GM19351 (cell line): ENCODE measurements around the gene ADCY4.
A peak's percentile ranks its signal among the peaks of the same experiment; 100 is the strongest.

Experiments used
- ATAC-seq: cut with Tn5 transposase; IDR thresholded peaks from one replicate; pipeline ENCODE4 v1.9.1; 2021; ENCODE audit warnings: mild to moderate bottlenecking, moderate library complexity; ENCODE audit not compliant: unreplicated experiment

Gene ADCY4

DNA sequence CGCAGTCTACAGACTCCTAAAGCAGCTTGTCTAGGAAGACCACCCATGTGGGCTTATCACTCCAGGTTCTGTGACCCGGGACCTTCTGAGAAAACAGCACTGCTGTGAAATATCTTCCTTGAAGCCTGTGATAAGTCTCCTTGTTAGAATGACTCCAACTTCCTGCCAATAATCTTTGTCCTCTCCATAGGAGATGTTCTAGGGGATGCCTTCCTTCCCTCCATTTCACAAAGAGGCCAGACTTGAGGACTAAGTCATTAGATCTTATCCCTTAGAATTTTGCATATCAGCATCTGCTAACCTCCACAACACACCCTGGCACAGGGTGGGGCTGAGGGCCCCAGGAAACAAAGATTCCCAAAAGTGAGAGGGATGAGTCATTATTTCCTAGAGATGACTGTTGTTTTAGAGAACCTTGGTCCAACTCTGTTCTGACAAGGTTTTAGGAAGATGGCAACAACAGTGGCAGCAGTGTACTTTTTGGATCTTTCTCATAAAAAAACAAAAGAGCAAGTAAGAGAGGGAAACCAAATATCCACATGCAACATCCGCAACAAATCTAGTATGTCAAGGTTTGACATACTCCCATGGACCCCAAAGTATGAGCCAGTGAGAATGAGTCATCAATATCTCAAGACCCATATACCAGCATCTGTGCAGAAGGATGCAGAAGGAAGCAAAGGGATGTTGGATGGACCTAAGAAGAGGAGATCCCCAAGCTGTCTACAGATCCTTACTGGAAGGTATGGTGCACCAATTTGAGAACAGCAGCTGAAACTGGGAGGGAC is 17.5 kb downstream of the ADCY4 start:
- ATAC-seq: no peak

DNA sequence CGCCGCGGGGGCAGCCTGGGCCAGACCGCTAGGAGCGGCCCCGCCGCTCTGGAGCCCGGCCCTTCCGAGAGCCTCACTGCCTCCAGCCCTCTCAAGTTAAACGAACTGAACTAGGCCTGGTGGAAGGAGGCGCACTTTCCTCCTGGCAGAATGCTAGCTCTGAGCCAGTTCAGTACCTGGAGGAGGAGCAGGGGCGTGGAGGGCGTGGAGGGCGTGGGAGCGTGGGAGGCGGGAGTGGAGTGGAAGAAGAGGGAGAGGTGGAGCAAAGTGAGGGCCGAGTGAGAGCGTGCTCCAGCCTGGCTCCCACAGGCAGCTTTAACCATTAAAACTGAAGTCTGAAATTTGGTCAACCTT is 18.3 kb downstream of the ADCY4 start:
- ATAC-seq: no peak

DNA sequence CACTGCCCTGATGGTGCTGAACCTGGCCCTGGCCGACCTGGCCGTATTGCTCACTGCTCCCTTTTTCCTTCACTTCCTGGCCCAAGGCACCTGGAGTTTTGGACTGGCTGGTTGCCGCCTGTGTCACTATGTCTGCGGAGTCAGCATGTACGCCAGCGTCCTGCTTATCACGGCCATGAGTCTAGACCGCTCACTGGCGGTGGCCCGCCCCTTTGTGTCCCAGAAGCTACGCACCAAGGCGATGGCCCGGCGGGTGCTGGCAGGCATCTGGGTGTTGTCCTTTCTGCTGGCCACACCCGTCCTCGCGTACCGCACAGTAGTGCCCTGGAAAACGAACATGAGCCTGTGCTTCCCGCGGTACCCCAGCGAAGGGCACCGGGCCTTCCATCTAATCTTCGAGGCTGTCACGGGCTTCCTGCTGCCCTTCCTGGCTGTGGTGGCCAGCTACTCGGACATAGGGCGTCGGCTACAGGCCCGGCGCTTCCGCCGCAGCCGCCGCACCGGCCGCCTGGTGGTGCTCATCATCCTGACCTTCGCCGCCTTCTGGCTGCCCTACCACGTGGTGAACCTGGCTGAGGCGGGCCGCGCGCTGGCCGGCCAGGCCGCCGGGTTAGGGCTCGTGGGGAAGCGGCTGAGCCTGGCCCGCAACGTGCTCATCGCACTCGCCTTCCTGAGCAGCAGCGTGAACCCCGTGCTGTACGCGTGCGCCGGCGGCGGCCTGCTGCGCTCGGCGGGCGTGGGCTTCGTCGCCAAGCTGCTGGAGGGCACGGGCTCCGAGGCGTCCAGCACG is 18.9 kb downstream of the ADCY4 start:
- no peak for ATAC-seq

DNA sequence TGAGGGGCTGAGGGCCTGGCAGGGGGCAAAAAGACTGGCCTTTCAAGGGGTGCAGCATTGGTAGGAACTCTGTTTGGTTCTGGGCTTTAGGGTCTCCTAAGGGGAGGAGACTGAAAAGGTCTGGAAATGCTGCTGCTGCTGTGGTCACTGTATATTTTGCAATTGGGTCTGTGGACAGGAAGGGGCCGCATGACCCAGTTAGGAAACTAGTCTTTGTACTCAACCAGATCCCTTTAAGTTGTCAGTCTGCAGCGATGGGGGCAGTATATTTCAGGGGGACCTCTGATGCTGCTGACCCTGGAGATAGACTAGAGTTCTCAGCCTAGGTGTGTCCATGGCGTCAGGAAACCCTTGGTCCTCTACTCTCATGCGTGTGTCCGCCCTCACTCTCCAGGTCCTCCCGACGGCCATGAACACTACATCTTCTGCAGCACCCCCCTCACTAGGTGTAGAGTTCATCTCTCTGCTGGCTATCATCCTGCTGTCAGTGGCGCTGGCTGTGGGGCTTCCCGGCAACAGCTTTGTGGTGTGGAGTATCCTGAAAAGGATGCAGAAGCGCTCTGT is 19.5 kb downstream of the ADCY4 start:
- no peak for ATAC-seq

DNA sequence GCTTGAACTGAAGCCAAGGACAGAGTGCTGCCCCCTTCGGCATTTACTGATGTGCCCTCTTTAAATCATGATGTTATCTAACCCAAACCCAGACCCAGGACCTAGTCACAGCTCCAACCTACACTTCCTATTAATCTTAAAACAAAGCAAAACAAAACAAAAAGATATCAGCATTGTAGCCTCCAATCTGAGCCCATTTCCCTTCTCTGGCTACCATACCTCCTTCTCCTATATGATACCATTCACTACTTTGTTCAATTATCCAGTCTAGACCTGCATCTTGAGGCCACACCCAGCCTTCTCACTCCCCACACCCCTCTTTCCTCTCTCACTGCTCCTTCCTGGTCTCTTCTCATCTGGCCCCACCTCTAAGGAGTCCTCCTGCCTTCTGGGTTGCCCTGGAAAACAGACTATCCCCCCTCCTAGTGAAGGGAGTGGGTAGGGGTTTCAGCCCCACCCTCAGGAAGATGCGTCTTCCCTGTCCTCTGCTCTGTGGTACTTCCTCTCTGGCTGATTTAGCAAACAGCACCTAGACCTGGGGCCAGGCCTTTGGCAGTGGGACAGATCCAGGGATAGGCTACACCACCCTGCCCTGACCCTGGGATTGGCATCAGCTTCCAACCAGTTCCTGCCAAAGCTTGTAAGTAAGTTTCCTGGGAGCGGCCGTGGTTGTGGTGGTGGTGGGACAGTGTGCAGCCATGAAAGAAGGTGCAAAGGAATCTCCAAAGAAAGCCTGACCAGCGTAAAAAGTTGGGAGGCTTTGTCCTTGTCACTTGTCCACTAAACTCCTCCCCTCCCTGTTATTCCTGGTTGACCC is 20.3 kb downstream of the ADCY4 start:
- no peak for ATAC-seq

DNA sequence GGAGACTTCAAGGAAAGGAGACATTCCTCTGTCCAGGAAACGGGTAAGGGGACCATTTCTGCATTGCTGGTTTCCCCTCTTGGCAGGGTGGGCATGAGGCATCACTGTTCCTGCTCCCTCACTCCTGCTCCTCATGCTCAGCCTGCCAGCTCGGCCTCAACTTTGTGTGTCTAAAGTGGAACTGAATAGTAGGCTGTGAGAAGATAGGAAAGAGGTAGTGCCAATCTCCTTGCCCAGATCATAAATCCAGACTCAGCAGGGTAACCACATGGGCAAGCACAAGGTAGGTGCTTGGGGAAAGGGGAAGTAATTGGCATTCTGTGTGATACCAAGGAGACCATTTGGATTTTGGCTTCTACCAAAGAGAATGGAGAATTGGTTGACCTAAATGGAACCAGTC is 21.0 kb downstream of the ADCY4 start:
- no peak for ATAC-seq

DNA sequence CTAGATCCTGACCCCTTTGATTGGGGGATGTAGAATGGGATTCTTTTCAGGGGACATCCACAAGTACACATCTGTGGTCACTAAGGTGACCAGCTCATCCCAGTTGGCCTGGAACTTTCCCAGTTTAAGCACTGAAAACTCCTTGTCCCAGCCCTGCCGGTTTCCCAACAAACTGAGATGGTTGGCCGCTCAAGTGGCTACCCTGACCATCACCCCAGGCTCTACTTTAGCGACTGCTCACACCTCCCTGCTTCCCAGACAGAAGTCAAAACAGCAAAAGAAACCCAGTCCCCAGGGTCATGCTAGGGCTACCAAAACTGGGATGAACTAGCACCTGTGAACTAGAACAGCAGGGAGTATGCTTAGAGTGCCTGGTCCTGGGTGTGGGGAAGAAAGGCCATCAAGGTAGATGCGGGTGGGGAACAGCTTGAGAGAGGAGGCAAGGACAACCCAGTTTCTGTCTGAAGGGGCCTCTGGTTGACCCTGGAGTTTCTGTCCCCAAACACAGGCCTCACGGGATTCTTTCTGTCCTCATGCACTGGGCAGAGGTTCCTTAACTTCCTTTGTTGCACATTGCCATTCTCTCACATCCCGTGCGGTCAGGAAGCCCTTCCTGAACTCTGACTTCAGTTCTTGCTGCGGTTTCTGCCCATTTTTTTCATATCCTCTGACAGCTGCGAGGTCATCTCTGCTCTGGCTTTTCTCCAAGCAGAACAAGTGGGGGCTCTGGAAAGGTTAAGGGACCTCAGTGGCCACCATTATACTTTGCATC is 21.9 kb downstream of the ADCY4 start:
- no peak for ATAC-seq

DNA sequence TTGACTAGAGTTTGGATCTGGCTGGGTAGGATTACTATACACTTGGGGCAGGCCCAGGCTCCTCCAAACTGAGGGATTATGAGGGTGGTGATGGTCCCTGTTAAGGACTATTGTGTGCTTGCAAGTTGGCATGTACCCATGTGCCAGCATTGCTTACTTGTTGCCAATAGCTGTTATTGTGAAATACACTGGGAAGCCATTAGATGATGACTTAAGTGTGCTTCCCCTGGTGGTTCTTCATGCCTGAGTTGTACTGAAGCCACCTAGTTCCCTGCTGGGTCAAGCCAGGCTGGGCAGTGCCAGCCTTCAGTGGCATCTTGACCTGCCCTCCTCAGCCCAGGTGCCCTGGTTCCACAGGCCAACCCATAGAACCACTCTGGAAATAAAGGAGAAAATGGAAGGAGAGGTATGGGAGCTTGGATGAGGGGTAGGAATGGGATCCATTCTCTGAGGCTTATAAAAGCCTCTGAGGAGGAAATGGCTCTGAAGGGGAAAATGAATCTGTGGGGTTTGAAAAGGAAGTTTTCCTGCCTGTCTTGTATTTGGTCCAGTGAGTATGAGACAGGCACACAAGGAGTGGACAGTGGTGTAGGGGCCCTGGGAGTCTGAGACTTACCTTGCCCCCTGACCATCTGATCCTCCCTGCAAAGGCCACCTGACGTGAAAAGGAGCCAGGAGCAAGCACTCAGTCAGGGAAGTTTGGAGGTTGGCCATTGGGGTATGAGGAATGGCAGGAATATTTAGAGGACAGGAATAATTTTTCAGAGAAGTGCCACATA is 22.8 kb downstream of the ADCY4 start:
- no peak for ATAC-seq

DNA sequence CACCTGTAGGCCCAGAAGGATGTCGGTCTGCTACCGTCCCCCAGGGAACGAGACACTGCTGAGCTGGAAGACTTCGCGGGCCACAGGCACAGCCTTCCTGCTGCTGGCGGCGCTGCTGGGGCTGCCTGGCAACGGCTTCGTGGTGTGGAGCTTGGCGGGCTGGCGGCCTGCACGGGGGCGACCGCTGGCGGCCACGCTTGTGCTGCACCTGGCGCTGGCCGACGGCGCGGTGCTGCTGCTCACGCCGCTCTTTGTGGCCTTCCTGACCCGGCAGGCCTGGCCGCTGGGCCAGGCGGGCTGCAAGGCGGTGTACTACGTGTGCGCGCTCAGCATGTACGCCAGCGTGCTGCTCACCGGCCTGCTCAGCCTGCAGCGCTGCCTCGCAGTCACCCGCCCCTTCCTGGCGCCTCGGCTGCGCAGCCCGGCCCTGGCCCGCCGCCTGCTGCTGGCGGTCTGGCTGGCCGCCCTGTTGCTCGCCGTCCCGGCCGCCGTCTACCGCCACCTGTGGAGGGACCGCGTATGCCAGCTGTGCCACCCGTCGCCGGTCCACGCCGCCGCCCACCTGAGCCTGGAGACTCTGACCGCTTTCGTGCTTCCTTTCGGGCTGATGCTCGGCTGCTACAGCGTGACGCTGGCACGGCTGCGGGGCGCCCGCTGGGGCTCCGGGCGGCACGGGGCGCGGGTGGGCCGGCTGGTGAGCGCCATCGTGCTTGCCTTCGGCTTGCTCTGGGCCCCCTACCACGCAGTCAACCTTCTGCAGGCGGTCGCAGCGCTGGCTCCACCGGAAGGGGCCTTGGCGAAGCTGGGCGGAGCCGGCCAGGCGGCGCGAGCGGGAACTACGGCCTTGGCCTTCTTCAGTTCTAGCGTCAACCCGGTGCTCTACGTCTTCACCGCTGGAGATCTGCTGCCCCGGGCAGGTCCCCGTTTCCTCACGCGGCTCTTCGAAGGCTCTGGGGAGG is 23.9 kb downstream of the ADCY4 start, which contains the start of gene LTB4R:
Gene LTB4R, plus strand, starts transcription at position 857 of the 959 bp plus-strand sequence. CDS start 4,150 bp downstream, outside the sequence.
- peak; percentile 70 for ATAC-seq

DNA sequence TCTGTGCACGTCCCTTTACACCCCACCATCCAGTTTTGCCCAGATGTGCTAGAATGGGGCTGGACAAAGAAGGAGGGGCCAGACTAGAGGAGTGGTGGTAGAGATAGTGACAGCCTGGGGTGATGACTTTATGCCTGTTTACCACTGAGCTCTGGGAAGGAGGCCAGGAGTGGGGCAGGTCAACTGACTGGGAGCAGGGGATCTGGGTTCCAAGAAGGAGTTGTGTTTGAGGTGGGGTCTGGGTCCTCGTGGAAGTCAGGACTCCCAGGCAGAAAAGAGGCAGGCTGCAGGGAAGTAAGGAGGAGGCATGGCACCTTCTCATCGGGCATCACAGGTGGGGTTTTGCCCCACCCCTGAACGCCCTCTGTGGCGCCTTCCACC is 24.6 kb downstream of the ADCY4 start:
- ATAC-seq: no peak

DNA sequence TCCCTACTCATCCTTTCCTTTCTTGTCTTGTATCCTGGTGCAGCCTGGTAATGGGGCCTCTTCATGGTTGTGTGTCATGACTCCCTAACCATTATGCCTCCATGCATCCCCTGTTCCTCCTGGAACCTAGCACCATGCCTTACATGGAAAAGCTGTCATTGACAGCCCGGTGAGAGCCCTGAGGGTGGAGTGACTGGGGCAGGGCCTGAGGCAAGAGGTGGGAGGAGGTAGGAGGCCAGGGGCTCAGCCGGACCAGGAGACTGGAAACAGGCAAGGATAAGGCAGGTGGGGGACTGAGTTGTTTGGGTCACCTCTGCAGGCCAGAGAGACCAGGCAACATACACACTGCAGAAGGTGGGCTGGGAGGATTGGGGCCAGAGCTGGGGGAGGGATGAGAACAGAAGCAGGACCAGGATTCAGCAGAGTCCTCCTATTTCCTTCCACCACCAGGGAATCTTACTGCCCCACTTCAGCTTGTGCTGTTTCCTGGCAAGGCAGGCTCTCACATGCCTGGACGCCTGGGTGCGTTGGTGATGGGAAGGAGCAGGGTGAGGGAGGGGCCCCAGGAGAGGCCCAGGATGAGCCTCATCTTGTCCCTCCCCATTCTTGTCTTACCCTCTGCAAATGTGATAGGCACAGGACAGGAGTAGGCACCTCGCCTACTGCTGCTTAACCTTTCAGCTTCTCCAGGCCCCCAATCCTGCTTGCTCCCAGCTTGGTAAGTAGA is 25.2 kb downstream of the ADCY4 start, which contains the start of gene LTB4R2:
Gene LTB4R2, plus strand, starts transcription at position 603 of the 727 bp plus-strand sequence. CDS start 525 bp downstream, outside the sequence.
- ATAC-seq: no peak

DNA sequence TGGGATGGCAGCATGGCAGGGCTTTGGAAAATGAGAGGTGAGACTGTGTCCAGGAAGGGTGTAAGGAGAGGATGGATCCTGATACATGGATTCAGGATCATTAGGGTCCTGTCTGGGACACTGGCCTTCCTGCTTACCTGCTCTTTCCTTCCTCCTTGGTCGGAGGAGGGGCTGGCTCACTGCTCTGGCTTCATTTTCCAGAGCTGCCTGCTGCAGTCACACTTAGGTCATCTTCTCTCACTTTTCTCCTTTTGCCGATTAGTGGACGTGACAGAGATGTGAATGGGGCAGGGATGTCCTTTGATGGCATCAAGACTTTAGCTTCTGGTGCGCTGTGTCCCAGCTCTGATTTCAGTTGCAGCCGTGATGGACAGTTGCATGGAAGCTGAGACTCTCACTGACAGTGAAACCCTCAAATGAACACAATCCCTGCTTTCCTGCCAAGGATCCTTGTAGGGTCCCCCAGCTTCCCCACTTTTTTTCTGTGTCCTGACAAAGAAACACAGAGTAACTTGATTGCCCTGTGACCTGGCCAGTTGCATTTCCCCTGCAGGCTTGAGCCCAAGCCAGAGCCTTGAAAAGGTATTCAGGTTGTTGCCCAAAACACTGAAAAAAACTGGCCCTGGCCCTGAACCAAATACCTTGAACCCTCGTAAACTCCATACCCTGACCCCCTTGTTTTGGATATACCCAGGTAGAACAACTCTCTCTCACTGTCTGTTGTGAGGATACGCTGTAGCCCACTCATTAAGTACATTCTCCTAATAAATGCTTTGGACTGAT is 26.3 kb downstream of the ADCY4 start:
- no peak for ATAC-seq

DNA sequence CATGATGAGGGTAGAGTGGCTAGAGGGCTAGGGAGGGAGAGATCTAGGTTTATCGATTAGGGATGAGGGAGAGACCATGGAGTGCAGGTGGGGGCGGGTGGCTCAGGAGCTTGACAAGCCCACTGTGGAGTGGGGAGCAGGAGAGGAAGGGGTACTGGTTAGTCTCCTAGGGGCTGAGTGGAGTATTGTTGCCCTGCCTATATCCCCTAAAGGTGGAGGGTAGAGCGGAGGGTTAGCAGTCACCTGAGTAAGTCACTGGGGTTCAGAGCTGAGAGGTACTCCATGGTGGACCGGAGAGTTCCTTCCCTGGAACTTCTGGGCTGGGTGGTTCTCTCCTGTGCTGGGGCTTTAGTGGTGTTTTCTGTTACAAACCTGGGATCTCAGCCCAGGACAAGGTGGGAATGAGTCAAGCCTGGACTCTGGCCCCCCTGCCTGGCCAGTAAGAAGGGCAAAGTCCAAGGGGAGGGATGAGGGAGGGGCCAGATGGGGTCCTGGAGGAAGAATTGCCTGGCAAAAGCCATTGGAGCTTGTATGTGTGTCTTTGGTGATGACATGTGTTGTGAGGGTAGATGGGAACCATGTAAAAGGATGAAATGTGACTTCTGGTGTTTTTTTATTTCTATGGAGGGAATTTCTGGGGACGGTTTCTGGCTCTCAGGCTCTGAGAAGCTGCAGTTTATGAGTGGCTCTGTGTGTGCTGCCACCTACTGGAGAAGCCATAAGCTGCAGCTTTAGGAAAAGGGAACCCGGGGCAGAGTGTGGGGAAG is 27.1 kb downstream of the ADCY4 start, which contains the start of gene CIDEB:
Gene CIDEB, minus strand, starts transcription at position 403 of the 767 bp plus-strand sequence. Its CDS starts 119 bp downstream, at position 284.
- no peak for ATAC-seq

DNA sequence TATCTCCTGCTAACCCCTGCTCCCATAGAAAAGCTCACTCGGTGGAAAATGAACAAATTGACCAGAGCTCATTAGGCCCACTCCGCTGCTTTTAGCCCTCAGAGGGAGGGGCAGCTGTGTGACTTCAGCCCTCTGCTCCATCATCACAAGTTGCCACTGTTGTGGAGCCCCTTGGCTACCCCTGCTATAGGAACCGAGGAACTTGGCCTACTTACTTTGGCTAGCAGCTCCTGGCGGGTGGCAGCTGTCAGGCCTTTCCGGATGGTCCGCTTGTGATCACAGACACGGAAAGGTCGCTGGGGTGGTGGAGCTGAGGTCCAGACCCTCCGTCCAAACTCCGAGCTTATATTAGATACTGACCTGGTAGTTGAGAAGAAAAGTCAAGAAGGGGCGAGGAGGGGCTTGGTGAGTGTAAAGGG is 27.7 kb downstream of the ADCY4 start:
- no peak for ATAC-seq

DNA sequence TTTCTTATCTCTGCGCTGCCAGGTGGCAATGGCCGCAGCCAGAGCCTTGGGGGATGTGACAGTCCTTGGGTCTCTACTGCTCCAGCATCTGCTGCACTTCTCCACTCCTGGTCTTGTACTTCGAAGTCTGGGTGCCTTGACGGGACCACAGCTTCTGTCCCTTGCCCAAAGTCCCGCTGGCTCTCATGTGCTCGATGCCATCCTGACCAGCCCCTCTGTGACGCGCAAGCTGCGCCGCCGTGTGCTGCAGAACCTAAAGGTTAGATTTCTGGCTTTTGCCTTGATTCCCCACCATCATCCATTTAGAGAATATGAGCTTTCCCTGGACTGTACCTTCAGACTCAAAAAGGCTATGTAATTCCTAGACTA is 30.9 kb downstream of the ADCY4 start:
- no peak for ATAC-seq
